ENCODE results near the gene MYLK2.

The MYLK2 gene

DNA sequence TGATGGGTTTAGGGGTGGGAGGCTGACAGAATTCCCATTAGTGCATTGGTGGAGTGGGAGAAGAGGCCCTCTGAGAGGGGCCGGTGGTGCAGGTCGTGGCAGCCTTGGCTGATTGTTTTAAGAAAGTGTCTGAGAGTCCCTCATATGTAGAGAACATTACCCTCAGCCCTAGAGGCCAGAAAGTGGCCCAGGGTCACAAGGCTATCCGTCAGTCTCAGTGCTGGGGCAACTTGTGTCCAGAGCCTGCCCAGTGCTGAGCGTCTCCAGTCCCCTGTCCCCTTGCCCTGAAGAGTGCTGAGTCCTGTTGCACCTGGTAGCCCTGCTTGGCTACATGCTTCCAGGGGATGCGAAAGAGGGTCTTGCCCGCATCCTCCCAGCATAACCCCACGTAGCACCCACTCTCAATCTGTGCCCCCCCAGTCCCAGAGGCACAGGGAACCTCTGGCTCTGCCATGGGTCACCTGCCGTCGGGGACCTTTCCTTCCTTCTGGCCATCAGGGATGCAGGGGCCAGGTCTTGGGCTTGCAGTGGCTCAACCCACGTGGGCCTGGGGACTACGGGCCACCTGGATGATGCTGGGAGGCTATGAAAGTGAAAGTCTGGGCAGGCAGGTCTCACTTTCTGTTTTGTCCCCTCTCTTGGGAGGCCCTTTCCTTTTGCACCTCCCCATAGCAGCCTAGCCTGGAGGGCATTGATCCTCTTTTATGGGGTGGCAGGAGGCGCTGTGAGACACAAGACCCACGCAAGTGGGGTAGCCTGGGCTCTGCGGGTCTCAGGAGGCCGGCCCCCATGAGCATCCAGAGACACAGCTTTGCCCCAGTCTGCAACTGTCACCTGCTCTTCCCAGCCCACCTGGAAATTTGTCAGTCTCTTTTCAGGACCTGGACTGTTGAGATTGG, 39.0 kb downstream of the MYLK2 start:
- DNase-seq (ENCODE audit: low read depth): no peak

DNA sequence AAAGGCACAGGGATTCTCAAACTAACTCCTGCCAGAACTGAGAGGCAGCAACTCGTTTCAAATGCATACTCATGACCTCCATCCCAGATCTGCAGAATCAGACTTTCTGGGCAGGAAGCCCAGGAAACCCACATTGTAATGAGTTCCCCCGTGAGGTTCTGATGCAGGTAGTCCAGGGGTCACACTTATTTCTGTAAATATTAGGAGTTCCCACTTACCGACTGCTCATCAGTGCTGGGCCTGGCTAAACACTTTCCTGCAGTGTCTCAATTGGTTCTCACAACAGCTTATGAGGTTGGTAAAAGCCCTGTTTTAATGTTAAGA, 39.6 kb downstream of the MYLK2 start:
- no peak for DNase-seq (ENCODE audit: low read depth)

DNA sequence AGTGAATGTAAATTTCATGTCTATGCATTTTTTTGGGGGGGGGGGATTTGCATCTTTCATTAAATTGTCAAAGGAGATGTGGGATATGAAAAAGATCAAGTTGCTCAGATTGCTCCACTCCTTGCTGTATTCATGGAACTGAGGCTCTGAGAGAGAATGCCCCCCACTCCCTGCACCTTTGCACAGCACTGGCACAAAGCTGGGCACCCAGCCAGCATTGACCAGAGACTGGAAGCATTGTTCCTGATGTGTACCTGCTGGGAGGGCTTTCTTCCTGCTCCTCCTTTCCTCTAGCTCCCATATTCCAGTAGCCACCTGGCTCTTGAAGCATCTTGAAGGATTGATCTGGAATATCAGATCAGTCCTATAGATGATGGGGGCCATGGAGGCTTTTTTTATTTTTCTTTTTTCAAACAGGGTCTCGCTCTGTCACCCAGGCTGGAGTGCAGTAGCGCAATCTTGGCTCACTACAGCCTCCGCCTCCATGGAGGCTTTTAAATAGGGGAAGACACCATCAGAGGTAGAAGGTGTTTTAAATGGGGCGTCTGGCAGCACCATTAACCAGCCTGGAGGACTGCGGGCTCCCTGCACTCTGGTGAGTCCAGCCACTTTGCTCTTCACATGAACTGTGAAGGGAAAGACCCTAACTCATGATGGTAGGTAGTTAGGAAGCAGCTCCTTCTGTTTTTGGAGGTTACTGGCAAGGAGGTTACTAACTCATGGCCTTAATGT, 40.3 kb downstream of the MYLK2 start:
- no peak for DNase-seq (ENCODE audit: low read depth)

DNA sequence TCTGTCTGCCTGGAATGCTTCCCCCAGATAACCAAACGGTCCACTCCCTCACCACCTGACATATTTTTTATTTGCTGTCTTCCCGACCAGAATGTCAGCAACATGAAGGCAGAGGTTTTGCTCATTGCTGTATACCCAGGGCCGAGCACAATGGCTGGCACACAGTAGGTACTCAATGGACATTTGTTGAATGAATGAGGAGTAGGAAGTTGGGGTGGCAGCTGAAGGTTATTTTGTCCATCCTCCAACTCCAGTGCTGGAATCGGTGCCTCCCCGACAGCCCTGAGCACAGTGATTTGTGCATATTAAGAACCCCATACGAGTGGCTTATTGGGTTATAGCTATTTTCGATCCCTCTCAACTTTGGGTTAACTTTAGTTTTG, 40.8 kb downstream of the MYLK2 start:
- DNase-seq (ENCODE audit: low read depth): no peak

DNA sequence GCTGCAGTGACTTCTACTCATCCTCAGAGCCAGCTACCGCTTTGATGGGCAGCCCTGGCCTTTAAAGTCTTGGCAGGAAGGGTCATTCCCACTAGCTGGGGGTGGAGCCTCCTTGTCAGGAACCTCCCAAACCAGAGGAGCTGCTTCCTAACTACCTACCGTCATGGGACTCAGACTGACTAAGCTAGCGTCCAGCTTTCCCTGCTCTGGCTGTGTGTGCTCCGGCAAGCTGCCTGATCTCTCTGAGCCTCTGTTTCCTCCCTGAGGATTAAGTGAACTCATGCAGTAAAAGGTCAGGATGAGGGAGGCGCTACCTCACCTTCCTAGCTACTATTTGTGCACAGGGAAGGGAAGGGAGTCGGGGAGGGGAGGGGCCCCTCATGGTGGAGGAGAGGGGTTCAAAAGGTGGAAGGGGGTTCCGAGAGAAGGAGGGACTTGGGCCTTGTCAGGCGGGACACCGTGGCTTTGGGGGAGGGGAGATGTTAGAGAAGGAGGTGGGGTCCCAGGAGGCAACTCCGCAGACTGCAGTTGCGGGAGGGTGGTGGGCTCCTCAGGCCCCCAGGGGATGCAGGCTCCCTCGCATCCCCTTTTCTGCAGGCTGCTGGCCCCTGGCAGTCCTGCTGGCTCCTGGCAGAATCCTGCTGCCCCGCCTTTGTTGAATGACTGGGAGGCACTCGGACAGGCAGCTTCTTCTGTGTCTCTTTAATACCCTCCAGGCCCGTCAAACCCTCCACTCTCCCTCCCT, 41.4 kb downstream of the MYLK2 start:
- no peak for DNase-seq (ENCODE audit: low read depth)

DNA sequence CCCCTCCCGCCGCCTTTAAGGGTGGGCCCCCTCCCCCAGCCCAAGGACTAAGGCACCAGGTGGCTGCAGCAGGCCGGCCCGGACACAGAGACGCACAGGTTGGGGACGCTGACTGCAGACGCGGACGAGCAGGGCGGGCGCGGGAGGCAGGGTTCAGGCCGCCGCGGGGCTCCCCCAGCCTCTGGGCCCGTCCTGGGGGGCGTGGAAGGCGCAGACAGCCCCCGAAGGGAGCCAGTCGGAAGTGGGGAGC, 41.9 kb downstream of the MYLK2 start:
- no peak for DNase-seq (ENCODE audit: low read depth)

DNA sequence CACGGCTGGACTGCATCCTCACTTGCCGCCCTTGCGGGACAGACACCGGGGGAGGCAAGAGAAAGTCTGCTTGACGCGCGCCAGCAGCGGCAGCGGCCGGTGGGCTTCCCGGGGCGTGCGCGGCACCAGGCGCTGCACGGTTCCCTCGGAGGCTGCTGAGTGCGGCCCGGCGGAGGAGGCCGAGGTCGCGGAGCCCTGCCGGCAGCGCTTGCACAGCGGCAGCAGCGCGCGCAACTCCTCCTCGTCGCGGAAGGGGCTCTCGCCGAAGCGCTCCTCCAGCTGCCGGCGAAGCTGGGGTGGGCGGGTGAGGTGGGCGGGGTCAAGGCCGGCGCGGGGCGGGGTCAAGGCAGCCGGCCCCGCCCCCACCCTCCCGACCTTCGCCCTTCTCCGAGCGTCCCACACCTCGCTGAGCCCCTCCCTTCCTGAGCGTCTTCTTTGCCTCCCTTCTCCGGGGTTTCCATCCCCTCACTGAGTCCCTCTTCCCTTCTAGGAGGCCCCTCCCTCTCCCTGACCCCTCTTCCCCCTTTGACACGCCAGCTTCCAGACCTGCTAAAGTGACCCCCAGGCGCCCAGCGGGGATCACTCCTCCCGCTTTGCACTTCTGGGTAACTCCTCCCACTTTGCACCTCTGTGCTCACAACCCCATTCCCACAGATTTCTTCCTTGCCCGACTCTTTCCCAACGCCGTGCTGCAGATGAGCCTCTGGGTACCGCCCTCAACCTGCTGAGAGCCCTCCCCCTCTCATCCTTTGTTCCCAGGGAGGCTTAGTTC, 42.4 kb downstream of the MYLK2 start:
- DNase-seq (ENCODE audit: low read depth): peak; percentile 52

DNA sequence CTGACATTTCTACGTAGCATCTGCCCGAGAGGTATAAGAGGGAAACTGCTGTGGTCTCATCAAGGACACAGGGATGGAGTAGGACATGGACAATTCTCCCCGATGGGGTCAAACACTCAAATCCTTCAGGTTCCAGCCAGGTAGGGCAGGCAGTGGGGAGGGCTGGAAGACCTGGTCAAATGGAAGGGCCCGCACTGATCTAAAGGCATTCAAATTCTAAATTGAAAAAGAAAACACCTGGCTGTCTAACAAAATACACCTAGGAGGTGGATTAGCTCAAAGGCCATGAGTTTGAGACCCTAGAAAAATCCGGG, 43.0 kb downstream of the MYLK2 start:
- DNase-seq (ENCODE audit: low read depth): no peak

DNA sequence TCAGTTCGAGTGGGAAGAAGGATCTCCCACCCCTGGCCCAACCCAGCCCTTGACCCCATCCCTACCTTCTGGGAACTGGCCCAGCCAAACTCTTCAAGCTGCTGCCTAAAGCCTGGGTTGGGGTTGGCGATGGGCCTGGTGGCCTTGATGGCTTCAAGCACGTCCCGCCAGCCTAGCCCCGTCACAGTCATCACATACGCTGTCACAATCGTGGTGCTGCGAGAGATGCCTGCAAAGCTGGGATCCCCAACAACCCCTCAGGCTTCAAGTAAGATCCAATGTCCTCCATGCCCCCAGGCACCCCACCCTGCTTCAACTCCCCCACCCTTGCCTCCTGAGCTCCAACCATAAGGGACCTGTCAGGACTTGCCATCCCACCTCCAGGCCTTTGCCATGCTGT, 43.4 kb downstream of the MYLK2 start:
- DNase-seq (ENCODE audit: low read depth): no peak

DNA sequence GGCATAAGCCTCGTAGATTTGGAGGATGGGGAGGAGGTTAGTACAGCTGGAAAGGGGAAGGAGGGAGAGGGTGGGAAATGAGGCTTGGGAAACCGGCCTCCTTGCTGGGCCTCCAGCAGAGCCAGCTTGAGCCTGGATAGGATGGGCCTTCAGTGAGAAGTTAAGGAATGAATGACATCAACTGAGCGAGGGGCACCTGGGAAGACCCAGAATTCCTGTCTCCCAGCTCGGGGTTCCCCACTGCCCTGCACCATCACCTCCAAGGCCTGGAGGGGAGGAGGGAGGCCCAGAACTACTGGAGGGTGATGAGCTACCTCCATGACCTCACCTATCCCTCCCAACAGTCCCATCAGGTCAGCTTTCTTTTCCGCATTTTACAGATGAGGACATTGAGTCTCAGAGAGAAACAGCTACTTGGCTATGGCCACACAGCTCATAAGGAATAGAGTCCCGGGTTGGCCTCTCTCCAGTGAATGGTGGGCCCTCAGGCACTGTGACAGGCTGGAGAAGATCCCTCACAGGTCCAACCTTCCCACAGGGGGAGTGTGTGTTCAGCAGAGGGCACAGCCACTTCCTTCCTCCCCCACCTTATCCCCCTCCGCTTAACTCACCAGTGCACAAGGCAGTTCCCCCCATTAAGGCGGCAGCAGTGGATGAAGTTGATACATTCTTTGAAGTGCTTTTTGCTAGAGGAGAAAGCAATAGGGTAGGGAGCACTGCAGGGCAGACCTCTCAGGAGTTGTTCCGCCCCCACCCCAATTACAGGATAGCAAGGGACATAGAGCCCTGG, 44.3 kb downstream of the MYLK2 start:
- no peak for DNase-seq (ENCODE audit: low read depth)

DNA sequence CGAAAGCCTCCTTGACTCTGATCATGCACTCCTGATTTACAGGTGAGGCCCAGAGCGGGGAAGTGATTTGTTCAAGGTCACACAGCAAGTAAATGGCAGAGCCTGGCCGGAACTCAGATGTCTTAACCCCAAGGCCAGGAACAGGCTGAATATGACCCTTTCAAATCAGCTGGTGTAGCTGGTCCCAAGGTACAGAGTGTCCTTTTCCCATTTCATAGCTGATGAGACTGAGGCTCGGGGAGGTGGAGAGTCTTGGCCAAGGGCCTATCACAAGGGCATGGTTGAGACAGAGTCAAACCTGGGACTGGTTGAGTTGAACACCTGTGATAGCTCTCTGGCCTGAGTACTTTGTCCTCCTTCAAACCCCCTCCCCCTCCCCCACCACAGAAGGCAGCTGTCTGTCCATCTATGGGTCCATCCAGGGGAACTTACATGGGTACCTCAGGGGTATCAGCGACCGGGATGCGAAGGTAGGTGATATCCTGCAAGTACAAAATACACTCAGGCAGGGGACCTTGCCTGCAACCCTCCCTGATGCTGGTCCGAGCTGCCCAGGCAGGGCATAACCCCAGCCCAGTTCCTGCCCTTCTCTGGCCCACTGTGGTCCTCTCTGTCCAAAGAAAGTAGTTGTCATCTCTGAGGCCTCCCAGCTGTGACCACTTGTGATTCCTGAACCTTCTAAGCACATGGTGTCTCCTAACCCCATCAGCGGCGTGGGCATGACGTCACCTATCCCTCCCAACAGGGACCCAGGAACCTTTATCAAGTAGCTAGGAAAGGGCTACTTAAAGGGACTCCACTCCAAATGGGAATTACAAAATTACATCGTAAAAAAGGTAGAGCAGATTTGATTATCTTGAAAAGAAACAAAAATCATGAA, 45.6 kb downstream of the MYLK2 start:
- no peak for DNase-seq (ENCODE audit: low read depth)

DNA sequence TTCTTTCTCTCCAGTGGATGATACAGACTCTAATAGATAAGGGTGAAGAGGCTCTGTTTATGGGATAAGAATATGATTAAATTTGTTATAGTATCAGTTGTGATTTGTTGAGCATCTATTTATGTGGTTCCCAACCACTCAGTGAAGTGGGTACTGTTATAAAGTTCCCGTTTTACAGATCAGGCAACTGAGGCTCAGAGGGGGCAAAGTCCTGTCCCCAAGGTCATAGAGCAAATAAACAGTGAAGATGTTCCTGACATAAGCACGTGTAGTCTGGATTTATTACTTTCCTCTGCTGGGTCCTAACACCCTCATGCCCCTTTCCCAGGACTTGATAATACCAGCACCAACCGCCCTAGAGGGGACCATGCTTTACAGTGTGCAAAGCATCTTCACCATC, 47.1 kb downstream of the MYLK2 start:
- no peak for DNase-seq (ENCODE audit: low read depth)

DNA sequence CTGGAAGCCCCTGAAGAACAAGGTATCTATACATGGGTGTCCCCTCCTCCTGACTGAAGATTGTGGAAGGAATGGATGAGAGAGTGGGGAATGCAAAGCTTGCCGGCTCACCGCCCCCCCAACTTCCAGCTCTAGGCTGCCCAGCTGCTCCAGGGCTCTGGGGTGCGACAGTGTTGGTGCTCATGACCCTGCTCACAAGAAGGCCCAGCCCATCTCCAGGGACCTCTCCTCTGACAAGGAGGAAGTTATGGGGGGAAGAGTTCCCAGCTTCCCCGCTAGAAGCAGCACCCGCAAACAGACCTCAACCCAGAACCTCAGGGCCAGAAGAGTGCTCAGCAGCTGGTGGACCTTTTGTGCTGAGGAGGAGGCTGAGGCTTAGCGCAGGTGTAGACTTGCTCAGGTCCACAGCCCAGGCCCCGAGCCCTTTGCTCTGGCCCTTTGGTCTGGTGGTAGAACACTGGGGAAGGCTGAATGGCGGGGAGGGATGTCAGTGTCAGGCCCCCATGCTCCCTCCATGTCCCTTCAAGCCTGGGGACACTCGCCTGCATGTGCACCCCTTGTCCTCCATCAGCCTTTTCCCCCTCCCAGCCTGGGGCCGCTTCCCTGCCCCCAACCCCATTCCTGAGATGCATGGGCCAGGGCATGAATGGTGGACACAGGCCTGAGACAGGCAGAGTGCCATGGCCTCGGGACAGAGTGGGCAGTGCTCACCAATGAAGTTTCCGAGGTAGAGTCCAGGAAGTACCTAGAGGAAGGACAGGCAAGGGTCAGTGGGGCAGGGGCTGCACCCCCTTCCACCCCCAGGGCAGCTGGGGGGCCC, 49.9 kb downstream of the MYLK2 start:
- DNase-seq (ENCODE audit: low read depth): no peak

DNA sequence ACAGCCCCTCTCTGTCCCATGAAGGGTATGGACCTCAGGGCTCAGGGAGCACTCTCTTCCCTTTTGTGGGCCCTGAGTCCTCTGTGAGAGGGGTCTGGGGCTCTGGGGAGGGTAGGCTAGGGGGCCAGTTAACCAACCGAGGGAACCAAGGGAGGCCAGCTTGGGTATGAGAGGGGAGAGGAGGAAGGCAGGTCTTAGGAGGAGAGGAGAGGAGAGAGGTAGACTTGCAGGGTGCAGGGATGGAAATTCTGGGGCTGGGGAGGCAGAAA, 50.5 kb downstream of the MYLK2 start:
- no peak for DNase-seq (ENCODE audit: low read depth)

DNA sequence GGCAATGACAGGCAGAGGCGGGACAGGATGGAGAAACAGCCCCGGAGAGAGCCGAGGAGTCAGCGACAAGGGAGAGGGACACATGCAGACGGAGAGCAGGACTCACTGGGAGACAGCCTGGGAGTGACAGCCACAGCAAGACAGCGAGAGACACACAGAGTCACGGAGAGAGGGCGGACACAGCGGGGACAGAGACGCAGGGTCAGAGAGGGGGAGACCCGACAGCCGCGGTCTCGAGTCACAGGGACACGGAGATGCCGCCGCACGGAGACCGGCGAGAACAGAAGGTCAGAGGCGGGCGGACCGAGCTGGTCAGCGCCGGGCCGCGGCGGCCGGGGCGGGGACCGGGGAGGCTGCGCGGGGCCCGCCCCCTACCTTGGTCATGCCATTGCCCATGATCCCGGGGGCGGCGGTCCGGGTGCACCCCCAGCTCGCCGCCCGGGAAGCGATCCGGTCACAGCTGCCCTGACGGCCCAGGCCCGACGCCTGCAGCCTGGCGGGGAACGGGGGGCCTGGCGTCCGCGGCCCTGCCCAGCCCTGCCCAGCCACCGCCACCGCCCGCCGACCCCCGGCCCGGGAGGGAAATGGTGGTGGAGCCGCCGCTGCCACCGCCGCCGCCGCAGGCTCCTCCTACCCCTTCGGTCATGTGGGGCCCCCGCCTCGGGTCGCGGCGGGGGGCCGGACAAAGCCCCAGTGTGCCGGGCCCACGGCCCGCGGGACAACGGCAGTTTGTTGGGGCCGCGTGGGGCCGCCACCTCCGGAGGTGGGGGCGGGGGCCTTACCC, 51.0 kb downstream of the MYLK2 start, which contains the start of the genes DUSP15 and TTLL9:
Gene DUSP15, minus strand, starts transcription at position 586 of the 784 bp plus-strand sequence. Its CDS starts 190 bp downstream, at position 396.
Gene TTLL9, plus strand, starts transcription at position 693 of the 784 bp plus-strand sequence. CDS start 493 bp downstream, outside the sequence.
- DNase-seq (ENCODE audit: low read depth): no peak

DNA sequence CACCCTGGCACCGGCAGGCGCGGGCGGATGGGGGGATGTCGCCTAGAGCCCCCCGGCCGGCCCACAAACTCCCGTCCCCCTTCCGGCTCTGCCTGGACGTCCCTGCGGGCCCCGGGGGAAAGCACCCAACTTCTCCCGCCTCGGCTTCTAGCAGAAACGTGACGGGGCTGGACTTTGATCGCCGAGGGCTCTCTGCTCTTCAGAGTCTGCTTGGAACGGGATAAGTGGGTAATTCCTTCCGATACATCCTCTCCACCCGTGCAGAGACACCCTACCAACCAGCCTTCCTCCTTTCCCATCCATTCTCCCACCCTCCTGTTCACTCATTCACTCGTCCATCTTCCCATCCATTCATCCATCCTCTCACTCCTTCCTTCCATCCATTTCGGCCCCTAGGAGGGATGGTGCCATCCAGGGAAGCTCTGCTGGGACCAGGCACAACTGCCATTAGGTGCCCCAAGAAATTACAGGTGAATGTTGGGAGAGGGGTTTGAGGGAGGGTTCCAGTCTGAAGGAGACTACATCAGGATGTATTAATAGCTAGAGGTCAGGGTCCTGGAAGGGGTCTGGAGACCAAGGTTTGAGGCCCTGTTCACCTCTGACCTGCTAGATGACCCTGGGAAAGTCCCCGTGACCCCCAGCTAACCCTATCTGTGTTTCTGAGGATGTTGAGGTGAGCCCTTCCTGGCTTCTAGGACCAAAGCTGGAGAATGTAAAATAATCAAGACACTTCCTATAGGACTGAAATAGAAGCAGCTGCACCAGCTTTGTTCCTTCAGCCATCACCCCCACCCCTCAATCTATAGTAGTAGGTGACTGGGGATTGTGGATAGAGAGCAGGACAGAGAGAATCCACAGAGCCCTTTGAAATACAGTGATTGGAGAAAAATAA, 51.8 kb downstream of the MYLK2 start:
- DNase-seq (ENCODE audit: low read depth): no peak

DNA sequence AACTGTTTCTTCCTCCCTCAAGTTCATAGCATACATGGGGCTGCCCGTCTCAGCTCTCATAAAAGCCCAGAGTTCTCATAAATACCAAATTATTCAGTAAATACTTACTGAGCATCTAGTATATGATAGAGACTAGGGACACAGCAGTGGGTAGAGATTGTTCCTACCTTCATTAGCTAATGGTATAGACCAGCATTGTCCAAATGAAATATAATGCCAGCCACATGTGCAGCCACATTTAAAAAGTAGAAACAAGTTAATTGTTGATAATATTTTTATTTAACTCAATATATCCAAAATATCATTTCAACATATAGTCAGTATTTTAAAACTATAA, 52.4 kb downstream of the MYLK2 start:
- DNase-seq (ENCODE audit: low read depth): no peak

DNA sequence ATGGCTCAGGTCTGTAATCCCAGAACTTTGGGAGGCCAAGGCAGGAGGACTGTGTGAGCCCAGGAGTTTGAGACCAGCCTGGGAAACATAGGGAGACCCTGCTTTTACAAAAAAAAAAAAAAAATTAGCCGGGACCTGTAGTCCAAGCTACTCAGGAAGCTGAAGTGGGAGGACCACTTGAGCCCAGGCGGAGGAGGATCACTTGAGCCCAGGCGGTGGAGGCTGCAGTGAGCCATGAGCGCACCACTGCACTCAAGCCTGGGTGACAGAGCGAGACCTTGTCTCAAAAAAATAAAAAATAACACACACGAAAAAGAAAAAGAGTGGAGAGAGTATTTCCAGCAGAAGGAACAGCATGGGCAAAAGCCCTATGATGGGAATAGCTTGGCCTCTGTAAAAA, 53.2 kb downstream of the MYLK2 start:
- no peak for DNase-seq (ENCODE audit: low read depth)
